Adipose tissue (tissue), 3 donors: ENCODE data around the gene CORO6. TPM values are rescaled to one million over a fixed set of nuclear protein-coding genes. Genes with fewer than 3 reads are reported as not detected.
"Not testable (repeated sequence)": the region's sequence is repeated elsewhere in the genome, so short reads cannot be mapped to it uniquely, and the experiment has no call there.

Experiments used
- H3K27ac ChIP-seq: one replicate; pipeline ENCODE4 v1.5.1; 2013; ENCODE audit warnings: low read depth, low read length
- WGBS, 3 donors: extraction: QIAGEN DNeasy Blood & Tissue Kit; methylation state at CpG; one replicate each; pipeline ENCODE4 v1.1.7; 2013; 5-methylcytosine and 5-hydroxymethylcytosine counted together
- polyA plus RNA-seq, 3 donors: library from polyadenylated mRNA; stranded (reverse); fragments of 200-250 nt; gene quantifications; one replicate each; pipeline ENCODE4 v1.2.3, GENCODE V29; 2013
- donor health status: healthy with polysubstance abuse.
- donor health status: Bipolar disorder and iron deficiency.
- donor health status: healthy.

Gene CORO6
- polyA plus RNA-seq, result 10 to 100 TPM in 2 of 3 donors, 1 to 10 TPM in 1; 4.6 to 16.1 (median 13.6) TPM

DNA sequence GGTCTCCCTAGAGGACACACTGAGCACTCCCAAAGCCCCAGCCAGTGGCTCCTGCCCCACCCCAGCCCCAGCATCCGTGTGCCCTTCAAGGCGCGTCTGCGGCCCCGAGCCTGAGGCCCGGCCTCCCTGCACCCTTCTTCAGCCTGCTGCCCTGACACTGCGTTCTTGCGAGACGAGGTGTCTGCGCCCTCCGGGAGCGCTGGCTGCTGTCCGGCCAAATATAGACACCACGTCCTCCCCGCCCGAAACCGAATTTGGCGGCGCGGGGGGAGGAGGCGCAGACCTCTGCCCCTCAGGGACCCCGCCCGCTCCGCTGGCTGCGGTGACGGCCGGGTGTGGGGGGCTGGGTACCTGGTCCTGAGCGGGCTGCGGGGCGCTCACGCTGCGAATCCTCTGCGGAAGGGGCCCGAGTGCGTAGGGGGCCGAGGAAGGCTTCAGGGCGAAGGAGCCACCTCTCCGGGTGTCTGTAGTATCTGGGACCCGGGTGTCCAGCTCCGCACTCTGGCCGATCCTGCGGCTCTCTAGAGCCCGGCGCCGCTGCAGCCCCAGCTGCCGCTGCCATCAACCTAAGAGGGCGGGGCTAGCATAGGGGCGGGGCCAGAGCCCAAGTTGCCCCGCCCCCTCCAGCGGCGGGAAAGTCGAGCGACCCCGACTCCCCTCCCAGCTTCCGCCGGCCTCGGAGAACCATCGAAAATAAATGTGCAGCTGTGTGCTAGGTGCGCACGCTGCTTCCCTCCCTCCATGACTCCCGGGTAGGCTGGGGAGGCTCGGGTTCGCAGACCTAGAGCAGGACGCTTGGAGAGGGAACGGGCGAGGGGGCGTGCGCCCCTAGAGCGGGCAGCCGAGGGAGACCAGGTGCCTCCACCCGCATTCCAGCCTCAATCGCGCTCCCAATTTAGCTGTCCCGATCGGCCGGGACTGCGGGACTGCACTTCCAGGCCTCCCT, at the start of gene CORO6:
Gene CORO6, minus strand, starts transcription at position 576 of the 946 bp plus-strand sequence. CDS start 1,491 bp downstream, outside the sequence.
- 4 to 5% (median 4%) methylated on average over 72 to 77 of the region's 77 CpGs for WGBS, 3 donors
- H3K27ac ChIP-seq, result no peak within 1 kb of the TSS

DNA sequence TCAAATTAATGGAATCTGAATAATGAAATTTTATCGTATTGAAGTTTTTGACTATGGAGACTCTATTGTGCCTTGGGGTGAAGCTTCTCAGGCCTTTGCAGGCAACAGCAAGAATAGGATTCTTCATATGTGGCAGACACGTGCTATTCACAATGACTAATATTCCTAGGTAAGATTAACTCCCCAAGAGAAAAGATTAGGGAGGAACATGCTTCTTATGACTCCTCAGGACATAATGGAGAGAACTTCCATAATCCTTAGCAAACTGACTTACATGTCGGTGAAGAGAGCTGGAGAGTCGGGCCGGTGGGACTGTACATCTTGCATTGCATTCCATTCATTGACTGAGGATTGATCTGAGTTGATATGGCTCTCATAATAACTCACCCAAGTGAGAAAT, 48.9 kb upstream of the CORO6 start:
- H3K27ac ChIP-seq, result no peak overlapping the region
- 94 to 99% (median 97%) methylated on average over 5 of the region's 5 CpGs for WGBS, 3 donors

DNA sequence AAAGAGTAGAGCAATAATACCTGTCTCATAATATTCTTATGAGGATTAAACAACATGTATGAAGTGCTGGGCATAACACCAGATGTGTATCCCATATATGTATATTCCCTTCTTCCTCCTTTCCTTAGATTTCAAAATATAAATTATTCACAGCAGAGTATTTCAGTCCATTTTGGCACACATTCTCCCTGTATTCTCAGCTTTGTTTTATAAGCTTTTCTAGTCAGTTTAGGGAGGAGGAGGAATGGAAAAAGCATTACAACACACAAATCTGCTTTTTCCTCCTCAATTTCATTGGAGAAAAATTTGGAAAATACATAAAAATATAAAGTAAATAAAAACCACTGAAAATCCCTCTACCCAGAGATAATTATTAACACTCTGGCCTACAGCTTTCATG, 46.6 kb upstream of the CORO6 start:
- H3K27ac ChIP-seq, result no peak overlapping the region

DNA sequence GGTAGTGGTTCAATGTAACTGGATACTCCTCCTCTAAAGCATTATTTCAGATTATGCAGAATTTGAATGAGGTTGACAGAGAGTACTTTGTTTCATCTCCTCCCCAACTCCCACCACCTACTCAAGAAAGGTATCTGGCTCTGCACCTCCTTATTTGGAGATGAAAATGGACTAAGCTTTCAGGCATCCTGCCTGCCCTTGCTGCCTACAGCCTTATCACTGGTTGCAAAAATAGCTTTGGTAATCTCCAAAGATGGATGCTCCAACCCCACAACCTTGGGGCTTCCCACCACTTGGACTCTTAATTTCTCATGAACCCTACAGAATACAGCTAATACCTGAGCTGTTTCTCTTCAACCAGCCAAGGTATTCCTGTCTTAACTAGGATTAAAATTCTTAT, 45.3 kb upstream of the CORO6 start:
- no peak overlapping the region for H3K27ac ChIP-seq

DNA sequence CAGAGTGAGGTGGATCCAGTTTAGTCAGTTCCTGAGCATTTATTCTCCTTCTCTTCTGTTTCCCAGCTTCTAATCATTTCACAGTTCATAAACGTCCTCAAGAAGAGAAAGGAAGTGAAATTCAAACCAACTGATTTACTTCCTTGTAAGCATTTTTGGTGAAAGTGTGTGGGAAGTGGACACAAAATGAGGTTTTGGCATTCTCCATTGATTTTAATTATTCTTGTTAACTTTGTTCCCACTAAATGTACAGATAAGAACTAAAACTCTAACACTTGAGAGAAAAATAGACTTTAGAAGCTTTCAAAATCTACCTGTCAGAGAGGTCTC, 42.7 kb upstream of the CORO6 start:
- H3K27ac ChIP-seq, result no peak overlapping the region
- WGBS, 3 donors, result 4 to 33% (median 25%) methylated on average over 1 of the region's 1 CpG

DNA sequence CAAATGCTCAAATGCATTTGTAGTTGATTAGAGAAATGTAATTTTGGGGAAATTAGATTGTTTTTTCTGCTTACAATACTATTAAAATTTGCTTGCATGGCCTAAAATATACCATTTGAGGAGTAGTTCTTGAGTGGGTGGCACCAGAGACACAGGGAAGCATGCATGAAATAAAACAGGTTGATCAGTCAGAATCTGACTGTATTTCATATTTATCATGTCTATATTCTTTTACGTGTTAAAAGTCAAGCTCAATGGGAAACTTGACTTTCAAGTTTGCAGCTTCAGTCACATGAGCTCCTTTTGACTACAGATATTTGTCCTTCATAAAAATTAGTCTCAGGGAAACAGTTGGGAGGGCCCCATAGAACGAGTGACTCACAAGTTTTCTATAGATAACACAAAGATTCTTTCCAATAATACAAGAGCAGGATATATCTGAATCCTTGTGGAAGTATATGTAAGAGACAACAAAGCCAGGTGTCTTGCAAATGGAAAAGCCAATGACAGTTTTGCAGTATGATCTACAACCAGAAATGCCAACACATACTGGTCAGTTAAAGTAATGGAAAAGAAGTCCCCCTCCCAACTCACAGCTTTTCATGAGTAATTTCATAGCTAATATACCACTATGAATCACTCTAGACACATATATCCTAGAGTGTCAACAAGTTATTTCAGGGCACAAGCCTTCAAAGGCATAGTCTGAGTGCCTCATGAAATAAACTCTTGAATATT, 42.2 kb upstream of the CORO6 start:
- 42 to 74% (median 72%) methylated on average over 2 of the region's 2 CpGs for WGBS, 3 donors
- no peak overlapping the region for H3K27ac ChIP-seq

DNA sequence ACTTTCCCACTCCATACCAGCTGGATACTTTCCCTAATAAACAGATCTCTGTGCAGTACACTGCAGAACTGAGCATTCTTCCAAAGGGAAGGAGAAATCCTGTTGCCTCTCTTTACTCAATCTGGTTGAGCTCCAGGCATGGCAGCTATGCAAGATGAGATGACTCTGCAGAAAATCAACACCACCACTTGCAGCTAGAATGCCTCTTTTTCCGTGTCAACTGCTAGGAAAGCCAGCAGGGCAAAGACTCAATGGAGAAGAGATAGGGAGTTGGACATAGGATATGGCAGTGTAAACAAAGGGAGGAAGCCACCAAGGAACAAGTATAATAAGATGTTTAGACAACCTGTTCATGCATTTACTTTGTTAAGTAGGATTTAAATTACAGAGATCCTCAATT, 40.4 kb upstream of the CORO6 start:
- no peak overlapping the region for H3K27ac ChIP-seq
- WGBS, 3 donors, result 22 to 48% (median 35%) methylated on average over 1 of the region's 1 CpG

DNA sequence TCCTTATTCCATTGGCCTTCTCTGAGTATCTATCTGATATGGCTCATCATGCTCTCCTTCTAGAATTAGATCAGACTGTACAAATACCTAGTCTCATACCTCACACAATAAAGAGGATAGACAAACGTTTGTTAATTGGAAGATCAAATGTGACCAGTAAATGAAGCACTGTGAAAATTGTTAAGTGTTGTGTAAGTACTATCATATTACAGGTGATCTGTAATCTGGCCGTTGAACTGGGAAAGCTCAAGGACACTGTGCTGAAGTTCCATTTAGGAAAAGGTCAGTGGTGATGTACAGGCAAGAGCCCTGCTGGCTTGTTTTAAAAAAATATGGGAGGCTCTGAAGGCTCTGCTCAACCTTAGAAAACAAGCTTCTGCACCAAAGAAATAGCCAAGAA, 38.5 kb upstream of the CORO6 start:
- WGBS, 3 donors, result 39 to 79% (median 78%) methylated on average over 2 of the region's 2 CpGs
- no peak overlapping the region for H3K27ac ChIP-seq

DNA sequence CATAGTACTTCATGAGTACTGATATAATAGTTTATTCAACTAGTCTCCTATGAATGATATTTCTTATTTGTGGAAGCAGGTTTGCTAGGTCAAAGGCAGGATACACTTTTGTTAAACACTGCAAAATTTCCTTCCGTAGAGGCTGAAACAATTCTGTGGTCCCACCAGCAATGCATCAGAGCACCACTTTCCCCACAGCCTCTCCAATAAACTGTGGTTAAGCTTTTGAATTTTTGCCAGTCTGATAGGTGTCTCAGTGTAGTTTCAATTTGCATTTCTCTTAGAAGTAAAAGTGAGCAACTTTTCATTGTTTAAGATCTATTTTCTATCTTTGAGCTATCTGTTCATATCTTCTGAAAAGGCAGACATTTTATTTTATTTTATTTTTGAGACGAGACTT, 36.4 kb upstream of the CORO6 start:
- 70 to 87% (median 71%) methylated on average over 2 of the region's 2 CpGs for WGBS, 3 donors
- no peak overlapping the region for H3K27ac ChIP-seq

DNA sequence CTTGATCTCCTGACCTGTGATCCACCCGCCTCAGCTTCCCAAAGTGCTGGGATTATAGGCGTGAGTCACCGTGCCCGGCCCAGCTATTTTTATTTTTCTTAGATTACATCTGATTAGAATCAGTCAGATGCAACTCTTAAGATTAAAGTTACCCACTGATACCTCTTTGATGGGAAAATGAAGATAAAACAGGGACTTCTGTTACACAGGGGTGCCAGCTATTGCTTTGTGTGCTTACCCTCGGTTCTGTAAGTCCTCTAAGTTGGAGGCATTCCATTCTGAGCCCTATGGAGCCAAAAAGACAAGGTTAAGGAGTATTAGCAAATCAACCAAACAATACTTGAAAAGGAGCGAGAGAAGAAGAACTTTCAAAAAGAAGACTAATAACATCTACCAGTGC, 32.6 kb upstream of the CORO6 start:
- whole genome bisulfite sequencing, 3 donors, result 94 to 95% (median 94%) methylated on average over 6 of the region's 6 CpGs
- H3K27ac ChIP-seq, result no peak overlapping the region

DNA sequence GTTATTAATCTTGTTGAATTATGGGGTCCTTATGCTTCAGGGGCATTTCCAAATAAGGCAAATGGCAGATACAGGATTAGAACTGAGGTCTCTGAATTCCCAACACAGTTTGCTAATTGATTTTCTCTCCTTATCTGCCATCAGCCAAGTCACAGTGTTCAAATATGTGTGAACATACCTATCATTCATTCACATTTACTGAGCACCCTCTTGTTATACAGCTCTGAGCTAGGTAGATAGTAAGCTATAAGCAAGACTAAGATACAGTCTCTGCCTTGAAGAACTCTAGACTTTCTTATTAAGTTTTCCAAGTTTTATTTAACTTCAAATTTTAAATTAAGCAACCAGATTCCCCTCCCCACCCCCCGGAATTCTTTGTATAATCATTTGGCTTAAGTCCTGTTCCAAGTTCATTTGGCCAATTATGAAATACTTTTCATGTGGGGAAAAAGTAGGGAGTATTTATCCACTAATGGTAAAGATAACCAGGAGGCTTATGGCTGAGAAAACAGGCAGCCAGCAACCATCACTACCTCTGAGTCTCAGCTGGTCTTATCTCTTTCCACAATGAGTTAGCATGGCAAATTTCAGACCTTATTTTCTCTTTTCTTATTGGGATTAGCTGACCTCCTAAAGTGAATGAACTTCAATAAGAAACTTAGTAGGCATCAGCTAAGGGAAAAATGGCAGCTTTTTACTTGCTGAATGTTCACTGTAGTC, 31.4 kb upstream of the CORO6 start:
- 47 to 73% (median 57%) methylated on average over 1 of the region's 1 CpG for WGBS, 3 donors
- no peak overlapping the region for H3K27ac ChIP-seq

DNA sequence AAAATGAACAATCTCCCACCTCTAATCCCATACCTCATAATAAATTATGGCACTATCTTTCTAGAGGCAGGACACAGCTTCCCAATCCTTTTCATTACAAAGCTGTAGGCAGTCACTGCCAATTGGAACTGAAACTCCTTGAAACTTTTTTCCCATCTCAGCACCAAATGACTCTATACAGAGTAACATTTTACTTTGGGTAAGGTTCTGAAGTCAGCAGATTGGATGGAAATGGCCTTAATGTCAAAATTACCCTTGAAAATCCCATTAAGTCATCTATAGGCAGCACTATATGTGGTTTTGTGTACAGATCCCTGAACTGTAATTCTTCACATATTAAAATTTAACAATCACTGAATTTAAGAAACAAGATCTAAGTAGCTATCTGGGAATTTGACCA, 30.3 kb upstream of the CORO6 start:
- no peak overlapping the region for H3K27ac ChIP-seq

DNA sequence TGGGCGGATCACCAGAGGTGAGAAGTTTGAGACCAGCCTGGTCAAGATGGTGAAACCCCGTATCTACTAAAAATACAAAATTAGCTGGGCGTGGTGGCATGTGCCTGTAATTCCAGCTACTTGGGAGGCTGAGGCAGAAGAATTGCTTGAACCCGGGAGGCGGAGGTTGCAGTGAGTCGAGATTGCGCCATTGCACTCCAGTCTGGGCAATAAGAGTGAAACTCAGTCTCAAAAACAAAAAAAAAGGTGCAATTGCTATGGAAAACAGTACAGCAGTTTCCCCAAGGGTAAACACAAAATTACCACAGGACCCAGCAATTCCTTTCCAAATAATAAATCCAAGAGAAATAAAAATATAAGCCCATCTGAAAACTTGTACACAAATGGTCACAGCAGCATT, 29.2 kb upstream of the CORO6 start:
- H3K27ac ChIP-seq, result not testable (repeated sequence)
- WGBS, 3 donors, result 88 to 96% (median 94%) methylated on average over 7 of the region's 7 CpGs

DNA sequence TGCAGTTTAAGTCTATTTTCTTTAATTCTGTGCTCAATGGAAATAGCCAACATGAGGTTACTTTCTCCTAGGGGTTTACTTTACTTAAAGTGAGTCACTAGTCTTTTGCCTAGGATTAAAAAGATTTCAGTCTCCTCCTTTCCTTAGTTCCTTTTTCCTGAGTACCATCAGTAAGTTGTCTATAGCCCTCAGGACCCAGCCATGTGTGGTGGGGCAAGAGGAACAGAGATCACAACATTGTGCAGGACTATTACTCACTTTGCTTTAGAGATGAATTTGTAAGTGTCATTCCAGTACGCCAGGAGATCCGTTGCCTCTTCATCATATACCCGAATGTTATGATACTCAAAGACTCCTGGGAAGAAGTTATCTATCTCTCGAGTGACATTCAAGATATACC, 27.7 kb upstream of the CORO6 start:
- WGBS, 3 donors, result 89 to 90% (median 89%) methylated on average over 4 of the region's 4 CpGs
- no peak overlapping the region for H3K27ac ChIP-seq

DNA sequence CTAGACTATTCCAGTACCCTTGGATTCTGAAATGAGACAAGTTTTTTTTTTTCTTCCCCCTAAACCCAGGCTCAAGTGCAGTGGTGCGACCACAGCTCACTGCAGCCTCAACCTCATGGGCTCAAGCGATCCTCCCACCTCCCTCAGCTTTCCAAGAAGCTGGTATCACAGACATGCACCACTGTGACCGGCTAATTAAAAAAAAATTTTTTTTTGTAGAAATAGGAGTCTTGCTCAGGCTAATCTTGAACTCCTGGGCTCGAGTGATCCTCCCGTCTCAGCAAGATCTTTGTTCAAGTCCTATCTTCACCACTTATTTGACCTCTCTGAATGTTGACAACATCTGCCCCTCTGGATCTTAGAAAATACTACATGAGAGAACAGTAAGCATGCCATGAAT, 26.6 kb upstream of the CORO6 start:
- 92 to 95% (median 93%) methylated on average over 5 of the region's 5 CpGs for WGBS, 3 donors
- H3K27ac ChIP-seq, result no peak overlapping the region

DNA sequence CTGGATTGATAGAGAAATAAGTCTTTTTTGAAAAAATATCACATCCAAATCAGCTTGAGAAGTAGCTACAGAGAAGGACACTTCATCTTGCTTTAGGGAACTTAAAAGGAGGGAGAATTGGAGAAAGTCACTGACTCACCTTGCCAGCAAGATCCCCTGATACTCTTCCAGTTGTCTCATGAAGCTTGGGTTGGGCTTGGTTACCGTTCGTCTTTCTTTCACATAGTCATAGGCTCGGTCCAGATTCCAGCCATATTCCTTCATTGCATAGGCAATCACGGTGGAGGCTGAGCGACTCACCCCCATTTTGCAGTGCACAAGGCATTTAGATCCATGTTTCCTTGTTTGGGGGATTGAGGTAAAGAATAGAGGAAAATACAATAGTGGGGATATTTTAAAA, 25.3 kb upstream of the CORO6 start:
- WGBS, 3 donors, result 90 to 94% (median 92%) methylated on average over 5 of the region's 5 CpGs
- H3K27ac ChIP-seq, result no peak overlapping the region

DNA sequence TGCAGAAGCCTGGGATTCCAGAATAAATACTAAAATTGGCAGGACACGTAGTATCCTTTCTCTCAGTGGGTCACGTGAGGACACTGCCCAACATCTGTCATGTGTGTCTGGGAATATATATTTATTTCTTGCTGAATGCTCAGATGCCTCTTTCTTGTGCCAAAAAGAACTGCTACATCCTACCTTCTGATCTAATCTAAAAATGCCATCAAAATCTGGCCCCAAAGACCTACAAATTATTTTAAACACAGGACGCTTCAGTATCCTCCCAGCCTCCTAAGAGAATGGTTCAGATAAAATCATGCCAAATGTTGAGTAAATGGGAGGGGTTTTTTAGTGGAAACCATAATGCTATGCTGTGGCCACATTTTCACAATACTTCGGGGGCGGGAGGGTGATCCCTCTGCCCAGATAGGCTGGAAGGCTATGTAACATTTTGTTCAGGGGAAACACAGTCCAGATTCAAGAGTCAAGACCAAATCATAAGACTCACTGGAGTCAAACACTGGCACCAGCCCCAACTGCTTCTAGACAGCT, 22.9 kb upstream of the CORO6 start:
- peak overlapping the region; percentile 40 for H3K27ac ChIP-seq
- WGBS, 3 donors, result 21 to 68% (median 28%) methylated on average over 5 of the region's 5 CpGs

DNA sequence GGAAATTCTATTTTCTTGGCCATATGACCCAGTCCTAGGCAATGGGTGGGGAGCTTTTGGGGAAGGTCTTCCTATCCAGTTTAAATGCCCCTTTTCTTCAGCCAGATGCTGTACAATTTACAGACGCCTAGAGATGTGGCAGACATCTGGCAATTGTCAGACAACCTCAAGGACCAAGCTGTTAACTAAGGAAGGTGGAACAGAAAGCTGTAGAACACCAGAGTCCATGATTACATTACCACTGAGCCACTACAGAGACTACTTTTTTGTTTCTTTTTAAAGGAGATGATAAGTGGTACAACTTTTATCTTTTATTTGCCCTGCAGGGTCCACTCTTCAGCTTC, 21.1 kb upstream of the CORO6 start:
- H3K27ac ChIP-seq, result no peak overlapping the region
- WGBS, 3 donors, result 86 to 92% (median 88%) methylated on average over 1 of the region's 1 CpG

DNA sequence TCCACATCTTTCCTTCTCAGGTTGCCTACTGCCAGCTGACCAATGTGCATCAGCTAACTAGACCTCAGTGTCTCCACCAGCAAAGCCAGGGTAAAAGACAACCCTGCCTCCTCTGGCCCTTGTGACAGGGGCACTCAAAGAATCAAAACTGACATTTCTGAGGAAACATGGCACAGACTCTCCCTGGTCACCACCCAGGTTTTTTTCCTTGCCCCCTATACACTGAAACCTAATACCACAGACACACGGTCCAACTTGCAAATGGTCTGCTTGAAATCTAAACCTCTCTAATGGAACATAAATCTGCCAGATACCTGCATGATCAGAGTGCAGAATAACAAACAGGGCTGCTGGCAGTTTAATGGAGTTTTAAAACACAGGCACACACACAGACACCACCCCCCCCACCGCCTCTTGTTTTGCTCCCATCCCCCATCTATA, 19.5 kb upstream of the CORO6 start:
- 63 to 90% (median 68%) methylated on average over 2 of the region's 2 CpGs for WGBS, 3 donors
- H3K27ac ChIP-seq, result no peak overlapping the region
